Heart left ventricle (tissue), 16 donors: Measurements from ENCODE around the gene OR6K2. TPM values are rescaled to one million over a fixed set of nuclear protein-coding genes. Genes with fewer than 3 reads are reported as not detected.

ENCODE experiments used
- ATAC-seq, 4 donors: fragments of 200-7000 bp; cut with Tn5 transposase; one replicate each; pipeline ENCODE4 v1.9.1; 2020 to 2022; ENCODE audit warnings: moderate library complexity in 4 of 4, mild to moderate bottlenecking in 3 of 4, moderate number of reproducible peaks in 1 of 4
- DNase-seq, 5 donors: peaks; one replicate each; pipeline ENCODE4 v3.0.0-alpha.2; 2020
- H3K27ac ChIP-seq, 12 donors: fragments of 200-600 bp; sonication (generic) in 4 of 12; one replicate each; pipeline versions ENCODE4 v1.5.0 to v1.8.0; 2016 to 2022; ENCODE audit warnings: mild to moderate bottlenecking in 2 of 12
- H3K27me3 ChIP-seq, 9 donors: fragments of 200-600 bp; sonication (generic) in 2 of 9; one replicate each; pipeline versions ENCODE4 v1.5.1 to v1.8.0; 2016 to 2022; ENCODE audit warnings: mild to moderate bottlenecking in 3 of 9
- H3K36me3 ChIP-seq, 9 donors: fragments of 200-600 bp; sonication (generic) in 2 of 9; one replicate each; pipeline versions ENCODE4 v1.5.0 to v1.8.0; 2018 to 2022; ENCODE audit warnings: mild to moderate bottlenecking in 2 of 9
- H3K4me1 ChIP-seq, 12 donors: fragments of 200-600 bp; sonication (generic) in 4 of 12; one replicate each; pipeline versions ENCODE4 v1.5.0 to v1.8.0; 2016 to 2022; ENCODE audit warnings: mild to moderate bottlenecking in 3 of 12
- H3K4me3 ChIP-seq, 12 donors: fragments of 200-600 bp; sonication (generic) in 4 of 12; one replicate each; pipeline versions ENCODE4 v1.5.0 to v1.8.0; 2017 to 2022; ENCODE audit warnings: mild to moderate bottlenecking in 9 of 12, moderate library complexity in 4 of 12
- H3K9me3 ChIP-seq, 12 donors: fragments of 200-600 bp; sonication (generic) in 4 of 12; one replicate each; pipeline versions ENCODE4 v1.5.0 to v1.8.0; 2016 to 2022; ENCODE audit warnings: mild to moderate bottlenecking in 1 of 12
- CTCF ChIP-seq, 12 donors: fragments of 200-600 bp; sonication (generic) in 4 of 12; IDR thresholded peaks; one replicate each; pipeline versions ENCODE4 v1.5.0 to v1.8.0; 2018 to 2022; ENCODE audit warnings: antibody characterized with exemption in 12 of 12, mild to moderate bottlenecking in 5 of 12
- POLR2A ChIP-seq, 2 donors: fragments of 450-650 bp; IDR thresholded peaks; one replicate each; pipeline ENCODE4 v1.6.1; 2017; ENCODE audit warnings: antibody characterized with exemption in 2 of 2, mild to moderate bottlenecking in 2 of 2, moderate library complexity in 2 of 2
- WGBS, 4 donors: extraction: QIAGEN DNeasy Blood & Tissue Kit in 2 of 4; methylation state at CpG; one replicate each; pipeline versions ENCODE4 v1.1.5 to v1.1.7; 2013 to 2018; 5-methylcytosine and 5-hydroxymethylcytosine counted together
- intact Hi-C, 10 donors: fragments of 100-400 bp; cut with DNase I; formaldehyde crosslinking; loops; one replicate each; pipeline versions ENCODE4 v1.11.1 to v1.14.2; 2022
- polyA plus RNA-seq, 2 donors: library from polyadenylated mRNA; stranded (reverse); fragments of 200-250 nt; gene quantifications; one replicate each; pipeline ENCODE4 v1.2.3, GENCODE V29; 2013
- total RNA-seq, 9 donors: library from RNA; depleted of rRNA in 2 of 9; stranded (reverse); fragments of >200 nt in 2 of 9; fragmentation: NEBNext Ultra II Directional in 3 of 9; extraction: Animal tissue kit (Norgen Biotek cat#: 25700) in 3 of 9; gene quantifications; one replicate each; pipeline versions ENCODE4 v1.1.0 to v1.2.4, GENCODE V29; 2016 to 2023
- donor health status: ischemic (EF 13 %, LVEDD 7.1; RV severe dilation, severe dysfunction).
- donor health status: healthy with polysubstance abuse.
- donor health status: DM: no; HTN: yes; CAD: no.
- donor health status: DM: no; HTN: no; CAD: no.
- donor health status: ischemic (EF 25% LVEDD 6.9; RV normal size, moderate dysfunction).
- donor health status: ischemic (EF 25% LVEDD 5.7; RV mildly dilated, moderate dysfunction).
- donor health status: healthy.
- donor health status: DM: yes; HTN: yes; CAD: no.
- donor health status: ischemic (EF 35%, LVEDD 5.7; RV mildly dilated, moderate dysfunction).
- donor health status: nonischemic (EF 11% LVEDD 7.7; RV severe dilation, severe dysfunction).
- donor health status: DM: yes; HTN: yes; CAD: no.
- donor health status: PGD.
- donor health status: ischemic (EF 29% LVEDD 5.4; RV normal size, mild dysfunction).
- donor health status: nonischemic (EF 23%, LVEDD 6.1; RV moderate dilation, normal function).

OR6K2 gene
- total and polyA plus RNA-seq, 11 donors: not detected

- H3K4me1 ChIP-seq: no peaks in the 10 kb centered on the region
- no peaks in the 10 kb centered on the region for H3K27me3 ChIP-seq
- no peak overlapping the region for H3K27ac ChIP-seq
- ATAC-seq (no peak), DNase-seq (no peak)
- intact Hi-C loops: no loop called here
- 59 to 66% (median 66%) methylated on average over 3 of the region's 3 CpGs for WGBS, 4 donors
- TF ChIP-seq POLR2A (IDR thresholded peaks at IDR 0.05): no peak
- TF ChIP-seq CTCF (IDR thresholded peaks at IDR 0.05): no peak
- no peaks in the 10 kb centered on the region for H3K9me3 ChIP-seq
- H3K4me3 ChIP-seq: no peak overlapping the region
- H3K36me3 ChIP-seq: no peaks in the 10 kb centered on the region
These were observed 19.2 kb upstream of the OR6K2 start for GRCh38 chr1:158719664-158720063.

- H3K9me3 ChIP-seq: no peaks in the 10 kb centered on the region
- H3K27me3 ChIP-seq: no peaks in the 10 kb centered on the region
- no peaks in the 10 kb centered on the region for H3K36me3 ChIP-seq
- no peak overlapping the region for H3K4me3 ChIP-seq
- H3K4me1 ChIP-seq: no peaks in the 10 kb centered on the region
- WGBS, 4 donors: 80 to 91% (median 86%) methylated on average over 6 of the region's 6 CpGs
- DNase-seq (no peak), ATAC-seq (no peak)
- intact Hi-C loops: no loop called here
- no peak overlapping the region for H3K27ac ChIP-seq
- TF ChIP-seq POLR2A (IDR thresholded peaks at IDR 0.05): no peak
- TF ChIP-seq CTCF (IDR thresholded peaks at IDR 0.05): no peak
These were observed 16.9 kb upstream of the OR6K2 start for GRCh38 chr1:158717344-158717743.

GRCh38 chr1:158716335-158716734 lies 15.9 kb upstream of the OR6K2 start:
- DNase-seq: no peak
- H3K27me3 ChIP-seq: no peaks in the 10 kb centered on the region
- no peak for ATAC-seq
- no peaks in the 10 kb centered on the region for H3K4me1 ChIP-seq
- WGBS, 4 donors: 76 to 84% (median 84%) methylated on average over 1 of the region's 1 CpG
- intact Hi-C loops: no loop called here
- H3K36me3 ChIP-seq: no peaks in the 10 kb centered on the region
- no peak overlapping the region for H3K27ac ChIP-seq
- H3K4me3 ChIP-seq: no peak overlapping the region
- no peaks in the 10 kb centered on the region for H3K9me3 ChIP-seq
- no peak for TF ChIP-seq CTCF (IDR thresholded peaks at IDR 0.05)
- no peak for TF ChIP-seq POLR2A (IDR thresholded peaks at IDR 0.05)

- no peaks in the 10 kb centered on the region for H3K36me3 ChIP-seq
- H3K4me3 ChIP-seq: no peak overlapping the region
- no peak for ATAC-seq
- H3K4me1 ChIP-seq: no peaks in the 10 kb centered on the region
- H3K27ac ChIP-seq: no peak overlapping the region
- DNase-seq: no peak
- TF ChIP-seq POLR2A (IDR thresholded peaks at IDR 0.05) (no peak), CTCF (IDR thresholded peaks at IDR 0.05) (no peak)
- intact Hi-C loops: no loop called here
- WGBS, 4 donors: 47 to 68% (median 55%) methylated on average over 1 of the region's 1 CpG
- no peaks in the 10 kb centered on the region for H3K9me3 ChIP-seq
- no peaks in the 10 kb centered on the region for H3K27me3 ChIP-seq
These were observed 14.3 kb upstream of the OR6K2 start for GRCh38 chr1:158714754-158715153.
